Measurements from ENCODE around the gene RSRC1. TPM values are rescaled to one million over a fixed set of nuclear protein-coding genes. Genes with fewer than 3 reads are reported as not detected.

RSRC1 gene
- total RNA-seq, 1 experiment from 2014 or later = 95.2 TPM

- H3K36me3 ChIP-seq (ENCODE audit: insufficient read depth, low read length) = 0 out of 2 replicates have a peak, but pooled peaks cover 7% of the 10 kb centered on the region
- H3K27ac ChIP-seq (ENCODE audit: low read length) = no peak overlapping the region
- no peak for DNase-seq
- peaks cover 22% of the 10 kb centered on the region for H3K4me1 ChIP-seq (ENCODE audit: low read length)
- no peaks in the 10 kb centered on the region for H3K27me3 ChIP-seq (ENCODE audit: low read length)
- no peaks in the 10 kb centered on the region for H3K9me2 ChIP-seq (replicated peaks; ENCODE audit: insufficient read depth, low read length)
- H3K9ac ChIP-seq (ENCODE audit: low read length) = no peak overlapping the region
- H4K20me1 ChIP-seq (ENCODE audit: insufficient read depth, low read depth, low read length) = no peaks in the 10 kb centered on the region
- no peak overlapping the region for H3K4me3 ChIP-seq (ENCODE audit: low read length)
- H3K4me2 ChIP-seq (ENCODE audit: low read depth, low read length, poor library complexity, severe bottlenecking) = no peak overlapping the region
- H2AFZ ChIP-seq (ENCODE audit: low read length) = no peak overlapping the region
- no peaks in the 10 kb centered on the region for H3K9me3 ChIP-seq (ENCODE audit: low read length)
- H3K79me2 ChIP-seq (ENCODE audit: low read length) = peaks cover 9% of the 10 kb centered on the region; the same call in 1 of the 2 replicates
Observed at GRCh38 chr3:158103081-158103886, 6.6 kb upstream of the RSRC1 start.

- H3K79me2 ChIP-seq (ENCODE audit: low read length) = peaks cover 15% of the 10 kb centered on the region
- no peaks in the 10 kb centered on the region for H4K20me1 ChIP-seq (ENCODE audit: insufficient read depth, low read depth, low read length)
- 0 out of 2 replicates have a peak, but pooled peaks cover 5% of the 10 kb centered on the region for H3K36me3 ChIP-seq (ENCODE audit: insufficient read depth, low read length)
- H2AFZ ChIP-seq (ENCODE audit: low read length) = no peak overlapping the region
- no peaks in the 10 kb centered on the region for H3K9me3 ChIP-seq (ENCODE audit: low read length)
- H3K27ac ChIP-seq (ENCODE audit: low read length) = no peak overlapping the region
- H3K4me3 ChIP-seq (ENCODE audit: low read length) = no peak overlapping the region
- no peak overlapping the region for H3K4me2 ChIP-seq (ENCODE audit: low read depth, low read length, poor library complexity, severe bottlenecking)
- no peak for DNase-seq
- no peaks in the 10 kb centered on the region for H3K9me2 ChIP-seq (replicated peaks; ENCODE audit: insufficient read depth, low read length)
- peaks cover 25% of the 10 kb centered on the region for H3K4me1 ChIP-seq (ENCODE audit: low read length)
- H3K9ac ChIP-seq (ENCODE audit: low read length) = no peak overlapping the region
- H3K27me3 ChIP-seq (ENCODE audit: low read length) = no peaks in the 10 kb centered on the region
Observed at GRCh38 chr3:158103887-158104327, 6.0 kb upstream of the RSRC1 start.

- H3K27ac ChIP-seq (ENCODE audit: low read length) = no peak overlapping the region
- no peak overlapping the region for H2AFZ ChIP-seq (ENCODE audit: low read length)
- peak overlapping the region; percentile 37; the same call in 1 of the 2 replicates for H3K4me3 ChIP-seq (ENCODE audit: low read length)
- H3K4me1 ChIP-seq (ENCODE audit: low read length) = peaks cover 29% of the 10 kb centered on the region
- peak overlapping the region; percentile 53 for H3K4me2 ChIP-seq (ENCODE audit: low read depth, low read length, poor library complexity, severe bottlenecking)
- no peak for DNase-seq
- H3K9me3 ChIP-seq (ENCODE audit: low read length) = no peaks in the 10 kb centered on the region
- no peaks in the 10 kb centered on the region for H3K36me3 ChIP-seq (ENCODE audit: insufficient read depth, low read length)
- peaks cover 21% of the 10 kb centered on the region for H3K79me2 ChIP-seq (ENCODE audit: low read length)
- peak overlapping the region; percentile 9; the same call in 1 of the 2 replicates for H3K9ac ChIP-seq (ENCODE audit: low read length)
- H3K27me3 ChIP-seq (ENCODE audit: low read length) = no peaks in the 10 kb centered on the region
- no peaks in the 10 kb centered on the region for H4K20me1 ChIP-seq (ENCODE audit: insufficient read depth, low read depth, low read length)
- H3K9me2 ChIP-seq (replicated peaks; ENCODE audit: insufficient read depth, low read length) = no peaks in the 10 kb centered on the region
Observed at GRCh38 chr3:158104431-158104921, 5.4 kb upstream of the RSRC1 start.

- 0 out of 2 replicates have a peak overlapping the region, but pooled peaks have one; percentile 13 for H3K27ac ChIP-seq (ENCODE audit: low read length)
- no peaks in the 10 kb centered on the region for H3K27me3 ChIP-seq (ENCODE audit: low read length)
- no peaks in the 10 kb centered on the region for H4K20me1 ChIP-seq (ENCODE audit: insufficient read depth, low read depth, low read length)
- H3K4me1 ChIP-seq (ENCODE audit: low read length) = peaks cover 29% of the 10 kb centered on the region
- H3K4me3 ChIP-seq (ENCODE audit: low read length) = peak overlapping the region; percentile 93
- H3K9ac ChIP-seq (ENCODE audit: low read length) = peak overlapping the region; percentile 87
- H2AFZ ChIP-seq (ENCODE audit: low read length) = peak overlapping the region; percentile 65; the same call in 1 of the 2 replicates
- H3K36me3 ChIP-seq (ENCODE audit: insufficient read depth, low read length) = no peaks in the 10 kb centered on the region
- H3K4me2 ChIP-seq (ENCODE audit: low read depth, low read length, poor library complexity, severe bottlenecking) = peak overlapping the region; percentile 95
- no peaks in the 10 kb centered on the region for H3K9me3 ChIP-seq (ENCODE audit: low read length)
- DNase-seq = peak; percentile 57
- H3K79me2 ChIP-seq (ENCODE audit: low read length) = peaks cover 28% of the 10 kb centered on the region
- H3K9me2 ChIP-seq (replicated peaks; ENCODE audit: insufficient read depth, low read length) = no peaks in the 10 kb centered on the region
Observed at GRCh38 chr3:158105119-158105709, 4.7 kb upstream of the RSRC1 start.

GRCh38 chr3:158105710-158106253 is 4.1 kb upstream of the RSRC1 start:
- H3K9ac ChIP-seq (ENCODE audit: low read length) = peak overlapping the region; percentile 87
- peak overlapping the region; percentile 93 for H3K4me3 ChIP-seq (ENCODE audit: low read length)
- H3K4me2 ChIP-seq (ENCODE audit: low read depth, low read length, poor library complexity, severe bottlenecking) = peak overlapping the region; percentile 95
- no peaks in the 10 kb centered on the region for H3K9me2 ChIP-seq (replicated peaks; ENCODE audit: insufficient read depth, low read length)
- no peaks in the 10 kb centered on the region for H4K20me1 ChIP-seq (ENCODE audit: insufficient read depth, low read depth, low read length)
- peak overlapping the region; percentile 31; the same call in 1 of the 2 replicates for H3K27ac ChIP-seq (ENCODE audit: low read length)
- H3K79me2 ChIP-seq (ENCODE audit: low read length) = peaks cover 34% of the 10 kb centered on the region
- H3K9me3 ChIP-seq (ENCODE audit: low read length) = no peaks in the 10 kb centered on the region
- no peaks in the 10 kb centered on the region for H3K27me3 ChIP-seq (ENCODE audit: low read length)
- no peaks in the 10 kb centered on the region for H3K36me3 ChIP-seq (ENCODE audit: insufficient read depth, low read length)
- H3K4me1 ChIP-seq (ENCODE audit: low read length) = peaks cover 26% of the 10 kb centered on the region
- H2AFZ ChIP-seq (ENCODE audit: low read length) = peak overlapping the region; percentile 65
- DNase-seq = peak; percentile 77

GRCh38 chr3:158106766-158107471 is 3.0 kb upstream of the RSRC1 start:
- H3K9ac ChIP-seq (ENCODE audit: low read length) = peak overlapping the region; percentile 87
- H2AFZ ChIP-seq (ENCODE audit: low read length) = peak overlapping the region; percentile 2
- H3K27ac ChIP-seq (ENCODE audit: low read length) = peak overlapping the region; percentile 72
- H3K9me2 ChIP-seq (replicated peaks; ENCODE audit: insufficient read depth, low read length) = no peaks in the 10 kb centered on the region
- peaks cover 45% of the 10 kb centered on the region for H3K79me2 ChIP-seq (ENCODE audit: low read length)
- H3K4me1 ChIP-seq (ENCODE audit: low read length) = peaks cover 37% of the 10 kb centered on the region
- no peaks in the 10 kb centered on the region for H3K27me3 ChIP-seq (ENCODE audit: low read length)
- H3K9me3 ChIP-seq (ENCODE audit: low read length) = no peaks in the 10 kb centered on the region
- H4K20me1 ChIP-seq (ENCODE audit: insufficient read depth, low read depth, low read length) = no peaks in the 10 kb centered on the region
- peak overlapping the region; percentile 93 for H3K4me3 ChIP-seq (ENCODE audit: low read length)
- H3K36me3 ChIP-seq (ENCODE audit: insufficient read depth, low read length) = peaks cover 2% of the 10 kb centered on the region; the same call in 1 of the 2 replicates
- H3K4me2 ChIP-seq (ENCODE audit: low read depth, low read length, poor library complexity, severe bottlenecking) = peak overlapping the region; percentile 95
- DNase-seq = peak; percentile 79

GRCh38 chr3:158107605-158108444 is 2.1 kb upstream of the RSRC1 start:
- Histone ChIP-seq H3K4me1 (ENCODE audit: low read length) (peaks cover 38% of the 10 kb centered on the region), H3K27me3 (ENCODE audit: low read length) (no peaks in the 10 kb centered on the region), H3K9me2 (replicated peaks; ENCODE audit: insufficient read depth, low read length) (no peaks in the 10 kb centered on the region), H3K4me2 (ENCODE audit: low read depth, low read length, poor library complexity, severe bottlenecking) (peak overlapping the region; percentile 95), H3K79me2 (ENCODE audit: low read length) (peaks cover 54% of the 10 kb centered on the region), H3K9ac (ENCODE audit: low read length) (peak overlapping the region; percentile 87), H3K36me3 (ENCODE audit: insufficient read depth, low read length) (peaks cover 11% of the 10 kb centered on the region), H4K20me1 (ENCODE audit: insufficient read depth, low read depth, low read length) (no peaks in the 10 kb centered on the region), H3K27ac (ENCODE audit: low read length) (peak overlapping the region; percentile 72), H2AFZ (ENCODE audit: low read length) (peak overlapping the region; percentile 2), H3K9me3 (ENCODE audit: low read length) (no peaks in the 10 kb centered on the region; the same call in 1 of the 2 replicates), H3K4me3 (ENCODE audit: low read length) (peak overlapping the region; percentile 93)
- DNase-seq = peak; percentile 72

All from Karpas-422 (cell line).